Bronchial epithelial cell (primary cell): ENCODE results near the gene AAK1. TPM values are rescaled to one million over a fixed set of nuclear protein-coding genes. Genes with fewer than 3 reads are reported as not detected.

Experiments
- DNase-seq: peaks from one replicate; pipeline ENCODE4 v3.0.0-alpha.2; 2010; ENCODE audit warnings: low read depth
- FAIRE-seq: peaks from 2 replicates; lab custom pipeline; 2011; peaks lifted over from hg19 to GRCh38; lab: Jason Lieb, UNC
- H3K27me3 ChIP-seq: 2 replicates; pipeline ENCODE4 v1.5.1; 2011; ENCODE audit warnings: low read length; ENCODE audit not compliant: control insufficient read depth, insufficient read depth
- H3K36me3 ChIP-seq: 2 replicates; pipeline ENCODE4 v1.5.1; 2011; ENCODE audit warnings: low read length; ENCODE audit not compliant: control insufficient read depth, insufficient read depth
- H3K4me3 ChIP-seq: 2 replicates; pipeline ENCODE4 v1.5.1; 2011; ENCODE audit warnings: mild to moderate bottlenecking, low read depth, low read length, control low read depth
- CTCF ChIP-seq: IDR thresholded peaks from 2 replicates; pipeline ENCODE4 v1.5.1; 2011; ENCODE audit warnings: mild to moderate bottlenecking, moderate library complexity, low read length, control low read depth, inconsistent platforms; ENCODE audit not compliant: insufficient read depth, severe bottlenecking
- total RNA-seq: library from RNA; depleted of rRNA; stranded (reverse); fragments of >200 nt; gene quantifications from 2 replicates; pipeline ENCODE4 v1.2.1, GENCODE V29; 2014

The AAK1 gene
- total RNA-seq: 17.9 and 32.5 TPM in 2 replicates

- peak within 1 kb of the TSS; percentile 86 for H3K4me3 ChIP-seq
Observed at GRCh38 chr2:69643602-69644505, at the start of gene AAK1. Gene AAK1 (minus strand): TSS chr2:69643739. CDS start chr2:69643040, 699 bp downstream.

DNA sequence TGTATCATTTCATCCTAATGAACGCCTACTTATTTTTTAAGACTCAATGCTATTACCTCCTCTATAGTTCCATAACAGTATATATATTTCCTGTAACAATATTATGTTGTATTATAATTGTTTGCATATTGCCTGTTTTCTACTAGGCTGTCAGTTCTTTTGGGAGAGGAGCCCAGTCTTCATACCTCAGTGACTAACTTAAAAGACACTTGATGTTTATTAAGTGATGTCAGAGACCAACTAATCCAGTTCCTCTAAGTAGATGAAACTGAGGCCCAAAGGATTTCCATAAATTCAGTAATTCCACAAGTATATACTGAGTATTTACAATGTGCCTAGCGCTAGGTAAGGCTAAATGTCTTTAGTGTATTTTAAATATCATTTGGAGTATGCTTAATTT is 48.9 kb upstream of the AAK1 start:
- no peak for FAIRE-seq
- peak; percentile 79 for DNase-seq
- Histone ChIP-seq H3K36me3 (no peaks in the 10 kb centered on the region), H3K4me3 (no peak overlapping the region), H3K27me3 (no peaks in the 10 kb centered on the region)
- no peak for TF ChIP-seq CTCF

More at GRCh38 chr2:69643602-69644505, at the start of gene AAK1:
- TF ChIP-seq CTCF: no peak
- FAIRE-seq (no peak), DNase-seq (peak; percentile 74)
- Histone ChIP-seq H3K27me3 (no peaks in the 10 kb centered on the region), H3K36me3 (no peaks in the 10 kb centered on the region)

DNA sequence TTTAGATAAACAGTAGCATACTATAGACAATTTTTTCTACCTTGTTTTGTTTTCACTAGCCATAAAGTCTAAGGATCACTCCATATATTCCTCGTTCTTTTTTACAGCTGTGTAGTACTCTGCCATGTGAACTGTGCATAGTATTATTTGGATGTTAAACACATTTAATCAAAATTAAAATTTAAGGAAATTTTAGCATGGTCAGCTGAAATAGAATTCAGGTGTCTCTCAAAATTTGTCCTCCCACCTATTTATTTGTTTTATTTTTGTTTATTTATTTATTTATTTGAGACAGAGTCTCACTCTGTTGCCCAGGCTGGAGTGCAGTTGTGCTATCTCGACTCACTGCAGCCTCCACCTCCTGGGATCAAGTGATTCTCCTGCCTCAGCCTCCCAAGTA is 46.4 kb upstream of the AAK1 start:
- no peaks in the 10 kb centered on the region for H3K36me3 ChIP-seq
- no peak for DNase-seq
- TF ChIP-seq CTCF: no peak
- no peak for FAIRE-seq
- H3K27me3 ChIP-seq: no peaks in the 10 kb centered on the region
- no peak overlapping the region for H3K4me3 ChIP-seq

DNA sequence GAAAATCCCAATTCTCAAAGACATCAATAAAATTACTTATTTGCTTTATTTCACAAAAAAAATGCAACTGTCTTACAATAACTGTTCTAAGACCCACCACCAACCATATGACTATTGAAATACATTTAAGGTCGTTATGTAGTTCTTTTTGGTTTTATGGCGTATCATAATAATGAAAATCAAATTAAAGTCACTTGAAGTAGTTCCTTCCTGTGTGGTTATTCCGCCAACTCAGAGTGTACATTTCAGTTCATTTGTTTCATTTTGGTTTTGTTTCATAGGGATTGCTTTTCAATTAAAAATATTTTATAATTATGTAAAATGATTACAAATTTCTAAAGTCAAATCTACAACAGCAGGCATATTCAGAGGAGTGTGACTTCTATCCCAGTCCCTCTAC is 45.9 kb upstream of the AAK1 start:
- FAIRE-seq (no peak), DNase-seq (no peak)
- Histone ChIP-seq H3K27me3 (no peaks in the 10 kb centered on the region), H3K4me3 (no peak overlapping the region), H3K36me3 (no peaks in the 10 kb centered on the region)
- no peak for TF ChIP-seq CTCF

DNA sequence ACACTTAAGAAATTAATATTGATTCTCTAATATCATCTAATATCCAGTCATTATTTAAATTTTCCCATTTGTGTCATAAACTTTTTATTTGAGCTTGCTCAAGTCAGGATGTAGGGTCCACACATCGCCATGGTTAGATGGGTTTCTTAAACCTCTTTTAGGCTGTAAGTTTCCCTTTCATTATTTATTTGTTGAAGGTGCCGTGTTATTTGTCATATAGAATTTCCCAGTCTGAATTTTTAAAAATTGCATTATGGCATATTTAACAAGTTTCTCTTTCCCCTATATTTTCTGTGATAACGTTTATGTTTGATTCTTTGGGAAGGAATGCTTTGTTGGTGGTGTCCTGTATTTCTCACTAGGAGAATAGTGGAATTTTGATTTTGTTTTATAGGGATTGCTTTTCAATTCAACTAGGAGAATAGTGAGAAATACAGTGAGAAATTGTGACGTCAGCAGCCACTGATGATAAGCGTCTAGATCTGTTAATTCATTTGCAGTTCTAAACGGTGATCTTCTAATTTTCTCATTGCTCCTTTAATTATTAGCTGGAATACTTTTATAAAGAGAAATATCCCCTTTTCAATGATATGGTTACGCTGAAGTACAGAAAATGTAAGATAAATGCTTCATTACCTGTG is 44.6 kb upstream of the AAK1 start:
- no peak for TF ChIP-seq CTCF
- DNase-seq: no peak
- no peaks in the 10 kb centered on the region for H3K27me3 ChIP-seq
- H3K4me3 ChIP-seq: no peak overlapping the region
- FAIRE-seq: no peak
- H3K36me3 ChIP-seq: no peaks in the 10 kb centered on the region
